ENCODE results near the gene GPR153. TPM values are rescaled to one million over a fixed set of nuclear protein-coding genes. Genes with fewer than 3 reads are reported as not detected.

GPR153 gene
- total RNA-seq, 1 donor: 4.0 TPM

- Histone ChIP-seq H3K27me3 (ENCODE audit: insufficient read depth, low read length) (peaks cover 52% of the 10 kb centered on the region), H3K27ac (ENCODE audit: low read depth, low read length) (no peak overlapping the region), H3K4me1 (ENCODE audit: insufficient read depth, low read length) (peaks cover 10% of the 10 kb centered on the region), H3K4me3 (ENCODE audit: insufficient read depth, low read length) (no peak overlapping the region), H3K36me3 (ENCODE audit: insufficient read depth, low read length) (no peaks in the 10 kb centered on the region), H2AFZ (ENCODE audit: low read length) (no peak overlapping the region), H3K79me2 (ENCODE audit: insufficient read depth, low read length) (peaks cover 14% of the 10 kb centered on the region), H3K9me3 (ENCODE audit: low read depth, low read length) (no peaks in the 10 kb centered on the region), H4K20me1 (ENCODE audit: insufficient read depth, low read length) (peaks cover 2% of the 10 kb centered on the region), H3K4me2 (ENCODE audit: insufficient read depth, low read length) (no peak overlapping the region)
- TF ChIP-seq CTCF (IDR thresholded peaks at IDR 0.05; ENCODE audit: extremely low read depth, low read depth, low read length): no peak
- DNase-seq (ENCODE audit: insufficient read length, low spot score, missing footprints): peak; percentile 47
Observed at GRCh38 chr1:6239213-6239752, 21.6 kb downstream of the GPR153 start.

GRCh38 chr1:6237093-6237492 lies 23.8 kb downstream of the GPR153 start:
- peaks cover 12% of the 10 kb centered on the region for H3K4me1 ChIP-seq (ENCODE audit: insufficient read depth, low read length)
- no peaks in the 10 kb centered on the region for H3K9me3 ChIP-seq (ENCODE audit: low read depth, low read length)
- H3K79me2 ChIP-seq (ENCODE audit: insufficient read depth, low read length): peaks cover 23% of the 10 kb centered on the region
- H4K20me1 ChIP-seq (ENCODE audit: insufficient read depth, low read length): peaks cover 3% of the 10 kb centered on the region
- H3K36me3 ChIP-seq (ENCODE audit: insufficient read depth, low read length): peaks cover 14% of the 10 kb centered on the region
- H2AFZ ChIP-seq (ENCODE audit: low read length): no peak overlapping the region
- H3K4me2 ChIP-seq (ENCODE audit: insufficient read depth, low read length): no peak overlapping the region
- peaks cover 34% of the 10 kb centered on the region for H3K27me3 ChIP-seq (ENCODE audit: insufficient read depth, low read length)
- no peak overlapping the region for H3K27ac ChIP-seq (ENCODE audit: low read depth, low read length)
- no peak overlapping the region for H3K4me3 ChIP-seq (ENCODE audit: insufficient read depth, low read length)
- no peak for TF ChIP-seq CTCF (IDR thresholded peaks at IDR 0.05; ENCODE audit: extremely low read depth, low read depth, low read length)
- DNase-seq (ENCODE audit: insufficient read length, low spot score, missing footprints): no peak

- H3K27me3 ChIP-seq (ENCODE audit: insufficient read depth, low read length): peaks cover 16% of the 10 kb centered on the region
- TF ChIP-seq CTCF (IDR thresholded peaks at IDR 0.05; ENCODE audit: extremely low read depth, low read depth, low read length): no peak
- H3K36me3 ChIP-seq (ENCODE audit: insufficient read depth, low read length): peaks cover 29% of the 10 kb centered on the region
- H3K4me3 ChIP-seq (ENCODE audit: insufficient read depth, low read length): peak overlapping the region; percentile 86
- H3K4me2 ChIP-seq (ENCODE audit: insufficient read depth, low read length): peak overlapping the region; percentile 97
- peaks cover 23% of the 10 kb centered on the region for H3K79me2 ChIP-seq (ENCODE audit: insufficient read depth, low read length)
- peaks cover 12% of the 10 kb centered on the region for H3K4me1 ChIP-seq (ENCODE audit: insufficient read depth, low read length)
- H2AFZ ChIP-seq (ENCODE audit: low read length): peak overlapping the region; percentile 57
- no peaks in the 10 kb centered on the region for H3K9me3 ChIP-seq (ENCODE audit: low read depth, low read length)
- no peak for DNase-seq (ENCODE audit: insufficient read length, low spot score, missing footprints)
- H3K27ac ChIP-seq (ENCODE audit: low read depth, low read length): peak overlapping the region; percentile 75
- H4K20me1 ChIP-seq (ENCODE audit: insufficient read depth, low read length): peaks cover 3% of the 10 kb centered on the region
Observed at GRCh38 chr1:6235296-6235677, 25.6 kb downstream of the GPR153 start.

- Histone ChIP-seq H4K20me1 (ENCODE audit: insufficient read depth, low read length) (peaks cover 3% of the 10 kb centered on the region), H2AFZ (ENCODE audit: low read length) (peak overlapping the region; percentile 57), H3K4me2 (ENCODE audit: insufficient read depth, low read length) (peak overlapping the region; percentile 97), H3K9me3 (ENCODE audit: low read depth, low read length) (no peaks in the 10 kb centered on the region), H3K79me2 (ENCODE audit: insufficient read depth, low read length) (peaks cover 23% of the 10 kb centered on the region), H3K36me3 (ENCODE audit: insufficient read depth, low read length) (peaks cover 33% of the 10 kb centered on the region), H3K27ac (ENCODE audit: low read depth, low read length) (peak overlapping the region; percentile 75), H3K4me3 (ENCODE audit: insufficient read depth, low read length) (peak overlapping the region; percentile 86), H3K27me3 (ENCODE audit: insufficient read depth, low read length) (peaks cover 11% of the 10 kb centered on the region), H3K4me1 (ENCODE audit: insufficient read depth, low read length) (peaks cover 12% of the 10 kb centered on the region)
- no peak for TF ChIP-seq CTCF (IDR thresholded peaks at IDR 0.05; ENCODE audit: extremely low read depth, low read depth, low read length)
- peak; percentile 89 for DNase-seq (ENCODE audit: insufficient read length, low spot score, missing footprints)
Observed at GRCh38 chr1:6234502-6235295, 26.2 kb downstream of the GPR153 start.

All from osteoblast (primary cell).